ENCODE results near the gene BIN1. TPM values are rescaled to one million over a fixed set of nuclear protein-coding genes. Genes with fewer than 3 reads are reported as not detected.

The BIN1 gene
- total and polyA plus RNA-seq, 2 of the 4 experiments (the other 2 are of a cell fraction), result 18.1 to 25.7 TPM

DNA sequence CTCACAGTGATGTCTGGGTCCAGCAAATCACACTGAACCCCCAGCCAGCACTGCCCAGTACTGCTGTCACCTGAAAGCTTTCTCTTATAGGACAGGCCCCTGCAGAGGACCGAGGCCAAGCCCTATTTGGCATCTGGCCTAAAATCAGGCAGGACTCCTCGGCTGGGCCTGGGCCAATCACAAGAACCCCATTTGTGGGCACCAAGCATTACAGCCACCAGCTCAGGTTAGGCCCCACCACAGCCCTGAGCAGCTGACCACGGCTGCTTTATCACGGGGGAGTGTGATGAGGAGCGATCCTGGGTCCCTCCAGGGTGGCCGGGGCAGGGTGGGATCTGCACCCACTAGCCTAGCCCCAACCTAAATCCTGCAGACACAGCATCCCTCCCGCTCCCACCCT, 8.2 kb downstream of the BIN1 start:
- dilution Hi-C loops (cut with HindIII; ENCODE audit: low sequenced_read_pairs, unreplicated experiment) (no loop called here), in situ Hi-C loops (cut with MboI; ENCODE audit: low sequenced_read_pairs) (no loop called here), intact Hi-C loops (cut with micrococcal nuclease) (no loop called here)
- Histone ChIP-seq H3K27ac (ENCODE audit: insufficient read depth, low read length) (no peak overlapping the region), H3K18ac (ENCODE audit: low read depth, low read length) (no peak overlapping the region), H4K20me1 (ENCODE audit: insufficient read depth, low read length) (peaks cover 64% of the 10 kb centered on the region), H2AK9ac (replicated peaks; ENCODE audit: low read depth, low read length, poor library complexity) (no peak overlapping the region), H2BK5ac (ENCODE audit: low read depth, low read length, poor library complexity, severe bottlenecking) (no peak overlapping the region), H2BK15ac (ENCODE audit: low read depth, low read length) (no peak overlapping the region), H3K4me1 (ENCODE audit: control insufficient read depth, insufficient read depth, low read length) (peaks cover 24% of the 10 kb centered on the region), H2BK20ac (ENCODE audit: low read depth, low read length) (no peak overlapping the region), H3K4me2 (ENCODE audit: low read depth, low read length) (no peak overlapping the region), H4K5ac (ENCODE audit: low read depth, low read length) (no peak overlapping the region), H3K14ac (replicated peaks; ENCODE audit: low read depth, low read length) (no peak overlapping the region), H3K9ac (ENCODE audit: low read depth, low read length) (no peak overlapping the region), H3K9me3 (ENCODE audit: control insufficient read depth, insufficient read depth, low read length) (no peaks in the 10 kb centered on the region), H4K91ac (ENCODE audit: insufficient read depth, low read depth, low read length) (no peak overlapping the region), H3K23ac (ENCODE audit: low read depth, low read length) (no peak overlapping the region), H3K56ac (ENCODE audit: extremely low read depth, insufficient read depth, low read length) (no peak overlapping the region), H3K4ac (ENCODE audit: low read depth, low read length) (no peak overlapping the region), H3K27me3 (ENCODE audit: control insufficient read depth, insufficient read depth, low read length) (no peaks in the 10 kb centered on the region), H2AK5ac (ENCODE audit: low read depth, low read length) (no peak overlapping the region), H3K36me3 (ENCODE audit: control insufficient read depth, insufficient read depth, low read length) (no peaks in the 10 kb centered on the region), H3K9me1 (ENCODE audit: insufficient read depth, low read length) (peaks cover 11% of the 10 kb centered on the region), H4K8ac (ENCODE audit: low read depth in 2 of 2, low read length in 2 of 2) (no peak overlapping the region), H3K4me3 (ENCODE audit: insufficient read depth, low read depth, low read length) (no peak overlapping the region), H2AFZ (replicated peaks; ENCODE audit: low read length, poor library complexity) (no peak overlapping the region), H3K79me1 (ENCODE audit: low read depth in 1 of 2, low read length in 2 of 2) (peaks cover 26 to 73% of the 10 kb centered on the region in 2 experiments), H2BK120ac (ENCODE audit: low read depth, low read length) (no peak overlapping the region)
- WGBS, 2 experiments (ENCODE audit: extremely low coverage in 2 of 2, insufficient read length in 1 of 2), result 50% methylated on average over 2 of the region's 7 CpGs; no CpG with 5 or more reads in 1 of the 2 experiments
- CTCF ChIA-PET, result no interaction called here
- TF ChIP-seq RCOR1 (IDR thresholded peaks at IDR 0.05; ENCODE audit: insufficient replicate concordance, low read length) (no peak), CEBPB (IDR thresholded peaks at IDR 0.05; ENCODE audit: low read depth, low read length) (no peak), RAD21 (IDR thresholded peaks at IDR 0.05; ENCODE audit: low read length) (no peak), CHD1 (IDR thresholded peaks at IDR 0.05; ENCODE audit: low read depth, low read length) (no peak), RFX5 (IDR thresholded peaks at IDR 0.05; ENCODE audit: low read depth, low read length) (no peak), POLR2A (IDR thresholded peaks at IDR 0.05; ENCODE audit: low read depth, low read length) (no peak), NFE2L2 (IDR thresholded peaks at IDR 0.05; ENCODE audit: low read depth, low read length) (no peak), MAZ (IDR thresholded peaks at IDR 0.05; ENCODE audit: borderline replicate concordance, low read depth, low read length) (no peak), MXI1 (IDR thresholded peaks at IDR 0.05; ENCODE audit: borderline replicate concordance, low read depth, low read length) (no peak), FOS (IDR thresholded peaks at IDR 0.05; ENCODE audit: low read depth, low read length) (no peak), MAFK (IDR thresholded peaks at IDR 0.05; ENCODE audit: low read depth, low read length) (no peak), BHLHE40 (IDR thresholded peaks at IDR 0.05; ENCODE audit: low read depth, low read length) (no peak), SMC3 (IDR thresholded peaks at IDR 0.05; ENCODE audit: low read depth, low read length) (no peak), USF2 (IDR thresholded peaks at IDR 0.05; ENCODE audit: low read depth, low read length) (no peak)
- TF ChIP-seq, protein P1, sequence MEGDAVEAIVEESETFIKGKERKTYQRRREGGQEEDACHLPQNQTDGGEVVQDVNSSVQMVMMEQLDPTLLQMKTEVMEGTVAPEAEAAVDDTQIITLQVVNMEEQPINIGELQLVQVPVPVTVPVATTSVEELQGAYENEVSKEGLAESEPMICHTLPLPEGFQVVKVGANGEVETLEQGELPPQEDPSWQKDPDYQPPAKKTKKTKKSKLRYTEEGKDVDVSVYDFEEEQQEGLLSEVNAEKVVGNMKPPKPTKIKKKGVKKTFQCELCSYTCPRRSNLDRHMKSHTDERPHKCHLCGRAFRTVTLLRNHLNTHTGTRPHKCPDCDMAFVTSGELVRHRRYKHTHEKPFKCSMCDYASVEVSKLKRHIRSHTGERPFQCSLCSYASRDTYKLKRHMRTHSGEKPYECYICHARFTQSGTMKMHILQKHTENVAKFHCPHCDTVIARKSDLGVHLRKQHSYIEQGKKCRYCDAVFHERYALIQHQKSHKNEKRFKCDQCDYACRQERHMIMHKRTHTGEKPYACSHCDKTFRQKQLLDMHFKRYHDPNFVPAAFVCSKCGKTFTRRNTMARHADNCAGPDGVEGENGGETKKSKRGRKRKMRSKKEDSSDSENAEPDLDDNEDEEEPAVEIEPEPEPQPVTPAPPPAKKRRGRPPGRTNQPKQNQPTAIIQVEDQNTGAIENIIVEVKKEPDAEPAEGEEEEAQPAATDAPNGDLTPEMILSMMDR (conservative IDR thresholded peaks at IDR 0.05; ENCODE audit: low read depth, low read length), result no peak
- TF ChIP-seq, protein P2, sequence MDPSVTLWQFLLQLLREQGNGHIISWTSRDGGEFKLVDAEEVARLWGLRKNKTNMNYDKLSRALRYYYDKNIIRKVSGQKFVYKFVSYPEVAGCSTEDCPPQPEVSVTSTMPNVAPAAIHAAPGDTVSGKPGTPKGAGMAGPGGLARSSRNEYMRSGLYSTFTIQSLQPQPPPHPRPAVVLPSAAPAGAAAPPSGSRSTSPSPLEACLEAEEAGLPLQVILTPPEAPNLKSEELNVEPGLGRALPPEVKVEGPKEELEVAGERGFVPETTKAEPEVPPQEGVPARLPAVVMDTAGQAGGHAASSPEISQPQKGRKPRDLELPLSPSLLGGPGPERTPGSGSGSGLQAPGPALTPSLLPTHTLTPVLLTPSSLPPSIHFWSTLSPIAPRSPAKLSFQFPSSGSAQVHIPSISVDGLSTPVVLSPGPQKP (IDR thresholded peaks at IDR 0.05; ENCODE audit: borderline replicate concordance, low read depth, low read length), result no peak
- ATAC-seq (ENCODE audit: low read depth), result no peak
- POLR2A ChIA-PET (ENCODE audit: unreplicated experiment), result no interaction called here
- BruUV-seq (replicated peaks), result no TSS peak
- no peak for DNase-seq

Measured in IMR-90 (cell line).